Sigmoid colon (tissue), 4 donors: ENCODE data around the gene PEPD.

ENCODE experiments used
- EP300 ChIP-seq, 4 donors: sonication (generic); formaldehyde crosslinking; IDR thresholded peaks; one replicate each; pipeline ENCODE4 v1.6.1; 2017; ENCODE audit warnings: antibody characterized with exemption in 4 of 4
- POLR2A ChIP-seq, 2 donors: fragments of 450-650 bp; IDR thresholded peaks; one replicate each; pipeline ENCODE4 v1.6.1; 2016; ENCODE audit warnings: antibody characterized with exemption in 2 of 2, mild to moderate bottlenecking in 2 of 2, moderate library complexity in 2 of 2
- TF ChIP-seq, protein P1 (sequence below), 4 experiments: fragments of 450-650 bp in 3 of 4; fragments of 200-600 bp in 1 of 4; IDR thresholded peaks; one replicate each; pipeline ENCODE4 v1.5.1; 2016 to 2019; ENCODE audit warnings: antibody characterized with exemption in 4 of 4, mild to moderate bottlenecking in 3 of 4, moderate library complexity in 2 of 4

DNA sequence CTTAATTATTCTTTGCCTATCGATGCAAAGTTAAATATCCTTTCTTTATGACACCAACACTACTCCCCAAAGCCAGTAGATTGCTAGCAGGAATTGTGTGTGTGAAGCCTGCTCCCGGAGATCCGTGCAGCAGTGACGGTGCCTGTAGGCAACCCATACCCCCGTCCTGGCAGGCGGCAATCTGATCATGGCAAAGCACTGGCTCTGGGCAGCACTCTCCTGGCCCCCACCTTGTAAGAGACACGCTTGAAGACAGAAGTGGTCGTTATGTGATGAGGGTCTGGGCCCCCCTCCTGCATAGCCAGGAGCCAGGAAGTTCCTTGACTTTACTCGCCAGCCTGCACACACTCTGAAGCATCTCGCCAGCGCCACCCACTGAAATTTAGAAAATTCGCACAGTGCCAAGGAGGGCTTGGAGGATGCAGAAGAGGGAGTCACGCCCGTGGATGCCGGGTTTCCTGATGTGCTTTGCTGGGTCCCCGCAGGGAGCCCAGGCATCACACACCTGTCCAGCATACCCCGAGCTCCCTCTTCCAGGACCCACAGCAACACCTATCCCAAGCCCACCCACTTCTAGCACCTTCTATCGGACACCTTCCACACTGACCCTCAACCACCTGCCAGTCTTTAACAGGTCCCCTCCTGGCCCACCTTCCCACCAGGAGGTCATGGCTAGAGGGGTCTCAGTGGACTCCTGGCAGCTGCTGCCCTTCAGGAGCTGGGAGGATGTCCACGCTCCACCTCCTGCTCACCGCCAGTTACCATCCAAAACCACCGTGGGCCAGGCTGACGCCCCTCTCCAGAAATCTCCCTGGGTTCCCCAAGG is 93.6 kb downstream of the PEPD start:
- TF ChIP-seq, protein P1, sequence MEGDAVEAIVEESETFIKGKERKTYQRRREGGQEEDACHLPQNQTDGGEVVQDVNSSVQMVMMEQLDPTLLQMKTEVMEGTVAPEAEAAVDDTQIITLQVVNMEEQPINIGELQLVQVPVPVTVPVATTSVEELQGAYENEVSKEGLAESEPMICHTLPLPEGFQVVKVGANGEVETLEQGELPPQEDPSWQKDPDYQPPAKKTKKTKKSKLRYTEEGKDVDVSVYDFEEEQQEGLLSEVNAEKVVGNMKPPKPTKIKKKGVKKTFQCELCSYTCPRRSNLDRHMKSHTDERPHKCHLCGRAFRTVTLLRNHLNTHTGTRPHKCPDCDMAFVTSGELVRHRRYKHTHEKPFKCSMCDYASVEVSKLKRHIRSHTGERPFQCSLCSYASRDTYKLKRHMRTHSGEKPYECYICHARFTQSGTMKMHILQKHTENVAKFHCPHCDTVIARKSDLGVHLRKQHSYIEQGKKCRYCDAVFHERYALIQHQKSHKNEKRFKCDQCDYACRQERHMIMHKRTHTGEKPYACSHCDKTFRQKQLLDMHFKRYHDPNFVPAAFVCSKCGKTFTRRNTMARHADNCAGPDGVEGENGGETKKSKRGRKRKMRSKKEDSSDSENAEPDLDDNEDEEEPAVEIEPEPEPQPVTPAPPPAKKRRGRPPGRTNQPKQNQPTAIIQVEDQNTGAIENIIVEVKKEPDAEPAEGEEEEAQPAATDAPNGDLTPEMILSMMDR (IDR thresholded peaks at IDR 0.05), result no peak
- no peak for TF ChIP-seq POLR2A (IDR thresholded peaks at IDR 0.05)
- TF ChIP-seq EP300 (IDR thresholded peaks at IDR 0.05), result no peak
